Type B pancreatic cell (in vitro differentiated cells): Measurements from ENCODE around the gene KASH5. TPM values are rescaled to one million over a fixed set of nuclear protein-coding genes. Genes with fewer than 3 reads are reported as not detected.
A peak's percentile ranks its signal among the peaks of the same experiment; 100 is the strongest.

ENCODE experiments used
- DNase-seq: peaks from one replicate; pipeline ENCODE4 v3.0.0; 2021; ENCODE audit warnings: mixed read lengths; ENCODE audit not compliant: unreplicated experiment; ENCODE audit errors: extremely low spot score
- H3K27ac Mint-ChIP-seq: 2 replicates; pipeline ENCODE4 v1.8.0; 2021; ENCODE audit warnings: mild to moderate bottlenecking, mixed read lengths
- H3K27me3 Mint-ChIP-seq: 2 replicates; pipeline ENCODE4 v1.8.0; 2021; ENCODE audit warnings: mixed read lengths
- H3K36me3 Mint-ChIP-seq: 2 replicates; pipeline ENCODE4 v1.8.0; 2021; ENCODE audit warnings: mixed read lengths
- H3K4me1 Mint-ChIP-seq: one replicate; pipeline ENCODE4 v1.8.0; 2021; ENCODE audit warnings: mixed read lengths; ENCODE audit not compliant: unreplicated experiment
- H3K4me3 Mint-ChIP-seq: 2 replicates; pipeline ENCODE4 v1.8.0; 2021; ENCODE audit warnings: mild to moderate bottlenecking, mixed read lengths
- H3K9me3 Mint-ChIP-seq: 2 replicates; pipeline ENCODE4 v1.8.0; 2021; ENCODE audit warnings: mixed read lengths
- total RNA-seq: library from RNA; stranded (reverse); gene quantifications from 2 replicates; pipeline ENCODE4 v1.2.1, GENCODE V29; 2021; ENCODE audit warnings: low replicate concordance
- TF ChIP-seq, protein P1 (sequence below): fragments of 200-600 bp; sonication (generic); conservative IDR thresholded peaks from 2 replicates; pipeline ENCODE4 v1.5.0; 2021; ENCODE audit warnings: antibody characterized with exemption, mild to moderate bottlenecking

KASH5 gene
- total RNA-seq, 1 donor from 2014 or later: not detected

DNA sequence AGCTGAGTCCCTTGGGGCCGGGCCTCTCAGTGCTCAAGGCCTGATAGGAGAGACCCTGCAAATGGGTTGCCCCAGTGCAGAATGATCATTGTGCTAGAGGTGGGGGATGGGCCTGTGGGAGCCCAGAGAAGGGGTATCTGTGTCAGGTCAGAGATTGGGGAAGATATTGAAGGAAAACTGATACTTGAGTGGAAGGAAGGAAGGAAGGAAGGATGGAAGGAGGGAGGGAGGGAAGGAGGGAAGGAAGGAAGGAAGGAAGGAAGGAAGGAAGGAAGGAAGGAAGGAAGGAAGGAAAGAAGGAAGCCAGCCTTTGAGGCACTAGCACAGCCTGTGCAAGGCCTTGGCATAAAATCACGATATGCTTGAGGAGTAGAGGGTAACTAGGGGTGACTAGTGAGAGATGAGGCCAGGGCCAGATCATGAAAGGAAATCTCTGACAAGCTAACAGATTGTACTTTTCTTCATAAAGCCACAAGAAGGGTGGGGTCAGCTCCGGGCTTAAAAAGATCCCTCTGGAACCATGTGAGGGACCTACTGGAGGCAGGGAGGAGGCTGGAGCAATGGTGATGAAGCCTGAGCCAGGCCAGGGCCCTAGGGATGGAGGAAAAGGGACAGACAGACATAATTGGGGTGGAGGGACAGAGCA is 23.8 kb downstream of the KASH5 start:
- H3K27ac Mint-ChIP-seq: no peak overlapping the region
- peaks cover 30% of the 10 kb centered on the region for H3K4me1 Mint-ChIP-seq
- no peak for DNase-seq
- TF ChIP-seq, protein P1, sequence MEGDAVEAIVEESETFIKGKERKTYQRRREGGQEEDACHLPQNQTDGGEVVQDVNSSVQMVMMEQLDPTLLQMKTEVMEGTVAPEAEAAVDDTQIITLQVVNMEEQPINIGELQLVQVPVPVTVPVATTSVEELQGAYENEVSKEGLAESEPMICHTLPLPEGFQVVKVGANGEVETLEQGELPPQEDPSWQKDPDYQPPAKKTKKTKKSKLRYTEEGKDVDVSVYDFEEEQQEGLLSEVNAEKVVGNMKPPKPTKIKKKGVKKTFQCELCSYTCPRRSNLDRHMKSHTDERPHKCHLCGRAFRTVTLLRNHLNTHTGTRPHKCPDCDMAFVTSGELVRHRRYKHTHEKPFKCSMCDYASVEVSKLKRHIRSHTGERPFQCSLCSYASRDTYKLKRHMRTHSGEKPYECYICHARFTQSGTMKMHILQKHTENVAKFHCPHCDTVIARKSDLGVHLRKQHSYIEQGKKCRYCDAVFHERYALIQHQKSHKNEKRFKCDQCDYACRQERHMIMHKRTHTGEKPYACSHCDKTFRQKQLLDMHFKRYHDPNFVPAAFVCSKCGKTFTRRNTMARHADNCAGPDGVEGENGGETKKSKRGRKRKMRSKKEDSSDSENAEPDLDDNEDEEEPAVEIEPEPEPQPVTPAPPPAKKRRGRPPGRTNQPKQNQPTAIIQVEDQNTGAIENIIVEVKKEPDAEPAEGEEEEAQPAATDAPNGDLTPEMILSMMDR: no peak
- peaks cover 42% of the 10 kb centered on the region for H3K27me3 Mint-ChIP-seq
- H3K36me3 Mint-ChIP-seq: no peaks in the 10 kb centered on the region
- H3K4me3 Mint-ChIP-seq: no peak overlapping the region
- no peaks in the 10 kb centered on the region for H3K9me3 Mint-ChIP-seq

DNA sequence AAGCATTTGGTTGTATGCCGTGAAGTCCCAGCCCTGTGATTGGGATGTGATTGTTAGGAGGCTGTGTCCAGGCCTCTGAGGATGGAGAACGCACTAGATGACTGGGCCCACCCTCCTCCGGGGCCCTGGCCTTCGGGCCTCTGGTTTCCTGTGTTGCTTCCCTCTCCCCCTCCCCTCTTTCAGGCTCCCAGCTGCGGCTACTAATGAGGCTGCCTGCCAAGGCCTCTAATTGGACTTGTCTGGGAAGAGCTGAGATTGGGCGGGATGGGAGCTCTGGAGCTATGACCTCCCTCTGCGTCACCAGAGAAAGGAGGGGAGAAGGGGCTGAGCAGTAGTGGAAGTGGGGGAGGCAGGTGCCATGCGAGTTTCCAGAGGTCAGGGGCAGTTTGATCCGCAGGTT is 25.3 kb downstream of the KASH5 start:
- H3K36me3 Mint-ChIP-seq: no peaks in the 10 kb centered on the region
- peak overlapping the region; percentile 70 for H3K27ac Mint-ChIP-seq
- peaks cover 30% of the 10 kb centered on the region for H3K4me1 Mint-ChIP-seq

DNA sequence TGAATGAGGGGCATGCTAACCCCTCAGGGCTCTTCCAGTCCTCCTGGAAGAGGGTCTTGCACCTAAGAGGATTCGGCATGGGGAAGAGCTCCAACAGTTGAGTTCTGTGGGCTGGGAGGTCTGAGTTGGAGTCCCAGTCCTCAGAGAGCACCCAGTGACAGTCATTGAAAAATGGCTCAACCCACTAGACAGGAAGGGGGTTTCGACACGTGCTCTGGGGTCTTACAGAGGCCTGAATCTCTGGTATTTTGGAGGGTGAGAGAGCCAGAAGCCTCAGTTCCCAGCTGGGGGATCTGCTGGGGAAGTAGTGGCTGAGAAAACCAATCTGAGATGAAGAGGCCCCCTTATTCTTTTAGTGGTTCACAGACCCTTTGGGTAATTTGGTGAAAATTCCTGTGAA is 26.2 kb downstream of the KASH5 start:
- Mint-ChIP-seq H3K4me1 (peaks cover 26% of the 10 kb centered on the region), H3K27ac (no peak overlapping the region), H3K4me3 (no peak overlapping the region), H3K36me3 (no peaks in the 10 kb centered on the region), H3K9me3 (no peaks in the 10 kb centered on the region), H3K27me3 (peaks cover 60% of the 10 kb centered on the region)
- DNase-seq: no peak
- TF ChIP-seq, protein P1: no peak

More for the DNA sequence above, 25.3 kb downstream of the KASH5 start:
- TF ChIP-seq, protein P1: no peak
- Mint-ChIP-seq H3K9me3 (no peaks in the 10 kb centered on the region), H3K27me3 (peaks cover 52% of the 10 kb centered on the region), H3K4me3 (peak overlapping the region; percentile 70)
- no peak for DNase-seq

DNA sequence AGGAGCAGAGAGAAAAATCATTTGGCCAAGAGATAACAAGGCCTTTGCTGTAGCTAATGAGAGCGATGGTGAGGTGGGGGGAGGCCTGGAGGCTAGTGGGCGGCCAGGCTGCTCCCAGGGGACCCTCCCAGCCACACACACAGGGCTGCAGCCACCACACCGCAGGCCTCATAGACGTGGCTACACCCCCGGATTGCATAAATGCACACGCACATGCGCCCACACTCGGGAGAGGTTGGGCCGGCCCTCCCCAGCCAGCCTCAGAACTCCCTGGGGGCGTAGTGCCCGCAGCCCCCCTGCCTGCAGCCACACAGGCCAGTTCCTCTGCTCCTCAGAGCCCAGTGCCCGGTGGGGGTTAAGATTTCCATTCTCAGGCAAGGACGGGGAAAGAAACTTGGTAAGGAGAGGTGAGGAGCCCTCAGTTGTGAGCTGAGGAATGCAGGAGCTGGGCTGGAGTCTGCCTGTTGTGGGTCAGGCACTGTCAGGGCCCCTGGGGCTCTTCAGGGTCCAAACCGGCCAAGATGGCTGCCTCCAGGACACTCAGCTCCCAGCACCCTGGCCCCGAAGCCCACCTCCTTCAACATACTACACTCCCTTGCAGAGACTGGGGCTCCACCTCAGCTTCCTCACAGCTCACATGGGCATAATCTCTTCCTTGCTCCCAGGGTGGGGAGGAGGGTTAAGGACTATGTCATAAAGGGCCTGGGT is 27.2 kb downstream of the KASH5 start:
- no peak for DNase-seq
- Mint-ChIP-seq H3K4me3 (no peak overlapping the region), H3K27ac (peak overlapping the region; percentile 6), H3K27me3 (peaks cover 62% of the 10 kb centered on the region), H3K9me3 (no peaks in the 10 kb centered on the region), H3K4me1 (peaks cover 26% of the 10 kb centered on the region), H3K36me3 (no peaks in the 10 kb centered on the region)
- TF ChIP-seq, protein P1: no peak

DNA sequence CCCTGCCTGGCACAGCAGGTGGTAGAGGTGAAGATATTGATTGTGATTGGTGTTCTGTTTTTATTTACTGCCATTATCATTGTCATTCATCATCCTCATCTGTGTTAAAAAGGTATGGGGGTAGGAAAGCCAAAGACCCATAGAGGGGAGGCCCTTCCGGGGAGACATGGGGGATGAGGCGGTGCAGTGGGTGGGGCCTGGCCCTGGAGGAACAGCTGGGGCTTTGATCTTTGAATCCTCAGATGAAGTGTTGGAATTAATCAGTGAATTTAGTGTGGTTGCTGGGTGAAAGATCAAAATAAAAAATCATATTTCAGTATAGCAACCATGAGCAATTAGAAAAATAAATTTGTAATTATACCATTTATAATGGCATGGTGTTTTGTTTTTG is 27.8 kb downstream of the KASH5 start:
- H3K9me3 Mint-ChIP-seq: no peaks in the 10 kb centered on the region
- no peaks in the 10 kb centered on the region for H3K36me3 Mint-ChIP-seq
- peak overlapping the region; percentile 6 for H3K27ac Mint-ChIP-seq
- DNase-seq: no peak
- peaks cover 31% of the 10 kb centered on the region for H3K4me1 Mint-ChIP-seq
- peaks cover 68% of the 10 kb centered on the region for H3K27me3 Mint-ChIP-seq
- TF ChIP-seq, protein P1: no peak
- H3K4me3 Mint-ChIP-seq: no peak overlapping the region
